EL (cell line): Measurements from ENCODE around the gene USH1C.

Experiments
- DNase-seq: peaks from one replicate; pipeline ENCODE4 v3.0.0-alpha.2; 2016

USH1C gene

DNA sequence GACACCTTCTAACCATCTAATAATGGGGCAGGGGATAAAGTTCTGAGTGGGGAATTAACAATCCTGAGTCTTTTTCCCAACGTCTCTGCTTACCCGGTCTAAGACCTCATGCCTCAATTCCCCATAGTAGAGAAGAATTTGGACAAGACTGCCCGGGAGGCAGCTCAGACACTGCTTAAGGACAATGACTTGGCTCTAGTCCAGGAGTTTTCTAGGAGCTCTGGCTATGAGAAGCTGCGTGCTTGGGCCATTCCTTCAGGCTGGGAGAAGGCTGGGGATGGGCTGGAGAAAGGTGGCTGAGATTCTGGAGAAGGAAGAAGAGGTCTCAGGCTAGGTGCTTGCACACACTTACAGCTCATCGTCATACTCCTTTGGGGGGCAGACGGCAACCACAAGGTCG is 47.8 kb downstream of the USH1C start:
- no peak for DNase-seq

DNA sequence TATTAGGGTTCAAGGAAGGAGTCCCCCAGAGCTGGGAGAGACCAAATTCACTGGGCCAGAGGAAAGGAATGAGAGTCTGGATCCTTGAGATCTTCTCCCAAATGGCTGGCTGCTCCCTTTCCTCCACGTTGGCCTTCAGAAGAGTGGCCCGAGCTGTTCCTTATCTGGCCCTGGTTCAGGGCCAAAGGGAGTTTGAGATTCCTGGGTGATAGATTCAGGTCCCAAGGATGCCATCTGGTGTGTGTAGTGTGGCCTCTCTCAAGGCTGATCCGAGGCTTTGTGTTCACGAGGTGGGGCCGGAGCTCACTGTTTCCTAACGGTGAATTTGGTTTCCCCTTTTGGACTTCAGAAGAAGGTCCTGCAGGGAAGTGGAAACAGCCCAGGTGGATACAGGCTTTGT is 50.2 kb downstream of the USH1C start:
- no peak for DNase-seq

DNA sequence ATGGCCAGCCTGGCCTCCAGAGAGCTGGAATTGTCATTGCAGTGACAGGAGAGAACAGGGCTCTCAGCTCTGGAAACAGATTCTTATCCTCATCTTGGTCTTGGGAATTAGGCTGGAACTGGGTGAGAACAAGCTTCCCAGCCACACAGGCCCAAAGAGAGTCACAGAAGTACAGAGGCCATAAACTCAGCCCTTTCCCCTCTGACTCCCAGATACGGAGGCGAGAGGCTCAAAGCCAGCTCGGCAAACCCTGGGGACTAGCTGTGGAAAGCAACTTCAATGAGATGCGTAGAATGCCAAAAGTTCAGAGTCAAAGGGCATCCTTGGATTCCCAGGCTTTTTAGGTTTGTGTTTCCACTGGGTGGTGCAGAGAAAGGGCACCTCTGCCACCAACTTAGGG is 53.3 kb downstream of the USH1C start:
- DNase-seq = no peak

DNA sequence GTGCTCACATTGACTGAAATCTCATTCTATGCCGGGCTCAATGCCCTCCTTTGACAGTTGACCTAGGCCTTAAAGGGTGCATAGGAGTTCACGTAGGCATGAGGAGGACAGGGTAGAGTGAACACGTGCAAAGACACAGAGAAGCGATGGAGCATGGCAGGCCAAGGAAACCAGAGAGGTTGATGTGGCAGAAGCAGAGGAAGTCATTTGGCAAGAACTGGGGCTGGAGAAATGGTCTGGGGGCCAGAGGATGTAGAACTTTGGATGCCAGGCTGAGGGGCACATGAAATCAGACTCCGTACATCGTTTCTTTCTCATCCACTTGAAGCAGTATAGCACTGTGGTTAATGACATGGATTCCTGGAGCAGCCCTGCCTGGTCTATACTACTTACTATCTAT is 54.0 kb downstream of the USH1C start:
- no peak for DNase-seq

DNA sequence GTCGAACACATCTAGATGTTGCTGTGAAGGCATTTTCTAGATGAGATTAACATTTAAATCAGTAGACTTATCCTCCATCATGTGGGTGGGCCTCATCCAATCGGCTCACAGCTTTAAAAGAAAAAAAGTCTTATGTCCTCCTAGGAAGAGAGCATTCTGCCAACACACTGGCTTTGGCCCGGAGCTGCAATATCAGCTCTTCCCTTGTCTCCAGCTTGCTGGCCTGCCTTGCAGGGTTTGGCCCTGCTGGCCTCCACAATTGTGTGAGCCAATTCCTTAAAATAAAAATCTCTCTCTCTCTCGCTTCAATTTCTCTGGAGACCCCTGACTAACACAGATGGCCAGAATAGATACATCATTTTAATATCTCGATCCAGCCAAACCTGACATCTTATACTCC is 54.5 kb downstream of the USH1C start:
- no peak for DNase-seq

DNA sequence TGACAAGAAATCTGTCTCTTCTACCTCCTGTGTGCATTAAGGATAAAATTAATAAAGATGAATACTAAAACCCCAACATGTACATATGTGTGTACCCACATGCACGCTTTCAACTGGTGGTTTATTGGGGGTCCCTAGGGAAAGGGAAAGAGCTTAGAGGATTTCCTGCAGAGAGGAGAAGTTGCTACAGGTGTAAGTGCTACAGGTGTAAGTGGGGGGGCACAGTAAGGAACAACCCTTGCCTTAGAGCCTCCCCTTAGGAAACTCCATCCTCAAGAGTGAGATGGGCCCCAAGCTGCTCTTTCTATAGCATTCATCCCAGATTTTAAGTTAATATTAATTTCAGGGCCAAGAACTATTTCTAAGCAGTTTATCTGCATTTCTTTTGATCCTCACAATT is 55.7 kb downstream of the USH1C start:
- DNase-seq = no peak

DNA sequence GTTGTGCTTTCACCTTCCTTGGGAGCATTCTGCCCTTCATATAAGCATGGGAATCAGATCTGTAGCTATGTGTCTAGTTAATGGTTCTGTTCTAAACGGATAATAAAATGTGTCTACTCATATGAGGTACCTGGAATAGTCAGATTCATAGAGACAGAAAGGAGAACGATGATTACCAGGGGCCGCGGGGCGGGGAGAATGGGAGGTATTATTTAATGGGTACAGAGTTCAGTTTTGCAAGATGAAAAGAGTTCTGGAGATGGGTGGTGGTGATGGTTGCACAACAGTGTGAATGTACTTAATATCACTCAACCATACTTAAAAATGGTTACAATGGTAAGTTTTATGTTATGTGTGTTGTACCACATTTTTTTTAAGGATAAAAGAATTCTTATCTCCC is 57.6 kb downstream of the USH1C start:
- no peak for DNase-seq

DNA sequence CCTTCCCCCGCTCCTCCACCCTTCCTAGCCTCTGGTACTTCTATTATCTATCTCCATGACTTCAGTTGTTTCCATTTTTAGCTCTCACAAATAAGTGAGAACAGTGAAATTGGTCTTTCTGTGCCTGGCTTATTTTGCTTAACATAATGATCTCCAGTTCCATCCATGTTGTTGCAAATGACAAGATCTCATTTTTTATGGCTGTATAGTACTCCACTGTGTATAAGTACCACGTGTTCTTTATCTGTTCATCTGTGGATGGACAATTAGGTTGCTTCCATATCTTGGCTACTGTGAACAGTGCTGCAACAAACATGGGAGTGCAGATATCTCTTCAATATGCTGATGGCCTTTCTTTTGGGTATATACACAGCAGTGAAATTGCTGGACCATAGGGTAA is 60.7 kb downstream of the USH1C start:
- no peak for DNase-seq

DNA sequence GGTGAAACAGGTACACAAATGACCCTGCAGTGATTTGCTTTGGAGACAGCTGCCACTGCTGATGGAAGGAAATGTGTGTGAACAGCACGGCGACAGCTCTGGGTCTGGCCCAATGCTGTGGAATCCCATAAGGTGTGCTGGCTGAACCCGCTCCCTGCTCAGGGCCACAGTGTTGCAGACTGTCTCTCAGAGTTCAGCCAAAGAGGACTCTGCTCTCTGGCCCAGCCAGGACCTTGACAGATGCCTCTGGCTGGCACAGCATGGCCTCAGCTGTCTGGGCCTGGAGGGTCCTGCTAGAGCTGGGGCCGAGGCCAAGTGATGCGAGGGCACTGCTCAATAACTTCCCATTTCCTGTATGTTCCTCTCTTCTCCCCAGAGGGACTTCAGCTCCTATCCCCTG is 62.3 kb downstream of the USH1C start:
- DNase-seq = no peak

DNA sequence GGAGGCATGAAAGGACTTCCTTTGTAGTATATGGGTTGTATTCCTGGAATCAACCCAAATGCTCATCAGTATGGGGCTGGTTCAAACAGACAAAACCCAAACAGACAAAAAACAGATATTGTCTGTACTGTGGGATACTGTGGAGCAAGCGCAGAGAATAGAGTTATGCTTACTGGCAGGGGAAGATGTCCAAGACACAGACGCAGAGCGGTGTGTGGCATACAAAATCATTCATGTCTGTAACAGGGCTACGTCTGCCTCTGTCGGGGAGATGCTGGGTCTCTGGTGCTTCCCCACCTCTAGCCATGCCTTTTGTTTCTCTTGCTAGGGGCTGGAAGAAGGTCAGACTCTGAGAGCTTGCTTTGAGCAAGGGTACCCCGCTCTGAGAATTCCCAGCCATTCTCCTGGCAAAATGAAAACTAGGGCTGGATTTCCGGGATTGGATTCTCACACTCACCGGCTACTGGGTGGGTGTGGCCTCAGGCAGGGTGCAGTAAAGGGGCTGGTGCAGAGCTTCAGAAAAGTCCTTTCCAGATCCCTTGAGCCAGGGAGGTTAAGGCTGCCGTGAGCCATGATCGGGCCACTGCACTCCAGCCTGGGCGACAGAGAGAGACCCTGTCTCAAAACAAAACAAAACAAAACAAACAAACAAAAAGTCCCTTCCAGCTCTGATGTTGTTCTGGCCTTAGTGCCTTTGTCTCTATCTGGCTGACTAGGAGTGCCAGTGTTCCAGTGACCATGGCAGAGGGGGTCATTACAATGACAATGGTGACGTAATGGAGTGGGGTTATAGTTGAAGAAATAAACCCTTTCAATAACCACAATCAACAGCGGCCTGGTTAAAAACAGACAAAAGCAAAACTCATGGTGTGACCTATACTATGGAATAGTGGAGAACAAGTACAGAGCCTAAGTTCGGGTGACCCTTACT is 64.7 kb downstream of the USH1C start:
- DNase-seq = peak; percentile 31

DNA sequence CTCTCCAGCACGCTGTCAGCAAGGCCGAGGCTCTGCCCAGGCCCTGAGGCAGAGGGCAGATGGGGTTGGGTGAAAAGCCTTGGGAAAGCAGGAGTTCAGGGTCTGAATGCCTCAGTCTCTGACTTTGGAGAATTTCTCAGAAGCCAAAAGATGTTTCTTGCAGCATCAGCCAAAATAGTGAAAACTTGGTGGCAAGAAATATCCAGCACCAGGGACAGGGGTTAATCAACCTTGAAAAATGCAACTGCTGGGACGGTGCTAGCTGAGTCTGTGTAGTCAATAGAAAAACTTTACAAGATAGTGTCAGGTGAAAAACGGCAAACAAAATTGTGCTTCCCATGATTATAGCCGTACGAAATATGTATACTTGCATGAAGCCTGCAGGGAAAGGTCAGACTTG is 66.1 kb downstream of the USH1C start:
- DNase-seq = no peak

DNA sequence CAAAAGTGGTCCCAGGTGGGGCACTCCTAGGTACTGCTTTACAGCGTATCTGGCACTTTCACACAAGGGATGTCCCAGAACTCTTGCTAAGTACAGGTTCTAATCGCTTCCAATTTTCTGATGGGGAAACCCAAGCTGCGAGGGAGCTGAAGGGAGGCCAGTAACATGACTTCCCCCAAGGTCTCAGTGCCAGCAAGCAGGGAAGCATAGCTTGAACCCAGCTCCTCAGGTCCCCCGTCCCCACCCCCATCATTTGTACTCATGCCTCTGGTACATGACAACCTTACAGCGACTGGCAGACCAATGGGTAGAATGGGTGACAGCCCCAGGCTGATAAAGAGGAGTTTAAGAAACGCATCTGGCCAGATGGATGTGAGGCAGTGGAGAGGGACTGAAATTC is 66.9 kb downstream of the USH1C start:
- DNase-seq = no peak

DNA sequence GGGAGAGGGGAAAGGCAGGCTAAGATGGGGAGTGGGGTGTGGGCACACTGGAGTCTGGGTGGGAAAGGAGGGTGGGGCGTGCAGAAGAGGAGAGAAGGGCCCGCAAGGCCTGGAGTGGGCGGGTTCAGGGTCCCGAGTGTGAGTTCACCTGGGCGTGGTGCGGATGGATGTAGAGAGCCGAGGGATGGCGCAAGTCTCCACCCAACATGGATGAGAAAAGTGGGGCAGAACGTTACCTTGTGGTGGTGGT is 67.2 kb downstream of the USH1C start:
- DNase-seq = no peak

DNA sequence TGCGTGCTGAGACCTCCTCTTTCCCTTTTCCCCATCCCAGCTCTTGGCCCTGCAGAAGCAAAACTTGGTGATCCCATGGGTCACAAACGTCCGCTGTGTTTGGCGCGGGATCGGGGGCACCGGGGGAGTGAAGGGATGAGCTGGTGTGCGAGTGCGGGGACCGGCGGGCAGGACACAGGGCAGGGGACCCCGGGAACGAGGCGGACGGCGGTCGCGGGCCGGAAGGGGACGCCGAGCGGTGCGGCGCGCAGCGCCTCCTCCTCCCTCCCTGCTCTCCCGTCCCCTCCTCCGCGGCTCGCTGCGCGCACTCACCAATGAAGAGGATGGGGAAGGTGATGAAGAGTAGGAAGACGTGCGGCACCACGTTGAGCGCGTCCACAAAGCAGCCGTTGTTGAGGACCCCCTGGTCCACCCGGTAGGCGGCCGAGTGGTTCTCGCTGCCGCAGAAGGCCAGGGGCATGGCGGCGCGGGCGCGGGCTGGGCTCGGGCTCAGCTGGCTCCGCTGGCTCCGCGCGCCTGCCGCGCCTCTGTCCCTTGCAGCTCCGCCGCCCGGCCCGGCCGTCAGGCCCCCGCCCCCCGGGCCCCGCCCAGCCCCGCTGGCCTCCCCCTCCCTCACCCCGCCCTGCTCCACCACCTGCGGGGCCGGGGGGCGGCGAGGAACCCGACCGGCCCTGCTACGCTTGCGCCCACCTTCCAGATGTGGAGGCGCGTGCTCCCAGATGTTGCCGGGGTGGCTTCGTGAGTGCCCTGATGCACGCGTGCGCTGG is 67.7 kb downstream of the USH1C start, which contains the start of gene ABCC8:
Gene ABCC8, minus strand, starts transcription at position 529 of the 767 bp plus-strand sequence. Its CDS starts 69 bp downstream, at position 460.
- DNase-seq = no peak

DNA sequence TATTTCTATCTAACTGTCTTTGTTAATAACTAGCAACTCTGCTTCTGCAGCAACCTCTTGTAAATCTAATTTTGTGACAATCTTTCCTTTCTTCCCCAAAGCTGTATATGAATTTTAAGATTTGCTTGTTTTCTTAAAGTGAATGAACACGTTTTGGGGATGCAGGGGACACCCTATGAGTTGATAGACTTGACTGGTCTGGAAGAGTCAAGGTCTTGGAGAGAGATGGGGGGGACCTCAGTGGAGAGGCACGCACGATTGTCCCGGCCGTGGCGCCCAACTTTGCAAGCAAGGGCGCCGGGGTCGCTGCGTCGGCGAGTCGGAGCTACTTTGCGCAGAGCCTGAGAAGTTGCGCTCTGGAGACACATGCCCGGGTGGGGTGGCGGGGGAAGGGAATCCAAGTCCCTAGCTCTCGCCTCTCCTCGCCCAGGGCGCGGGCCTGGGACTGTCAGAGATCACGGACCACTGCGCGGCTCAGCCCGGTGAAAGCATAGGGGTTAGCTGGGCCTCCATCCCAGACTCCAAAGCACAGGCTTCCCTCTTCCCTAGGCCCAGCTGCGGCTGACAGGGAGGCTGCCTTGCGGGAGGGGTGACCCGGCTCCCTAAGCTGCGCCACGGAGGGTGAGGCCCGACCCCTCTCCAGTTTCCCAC is 68.4 kb downstream of the USH1C start:
- DNase-seq = no peak

DNA sequence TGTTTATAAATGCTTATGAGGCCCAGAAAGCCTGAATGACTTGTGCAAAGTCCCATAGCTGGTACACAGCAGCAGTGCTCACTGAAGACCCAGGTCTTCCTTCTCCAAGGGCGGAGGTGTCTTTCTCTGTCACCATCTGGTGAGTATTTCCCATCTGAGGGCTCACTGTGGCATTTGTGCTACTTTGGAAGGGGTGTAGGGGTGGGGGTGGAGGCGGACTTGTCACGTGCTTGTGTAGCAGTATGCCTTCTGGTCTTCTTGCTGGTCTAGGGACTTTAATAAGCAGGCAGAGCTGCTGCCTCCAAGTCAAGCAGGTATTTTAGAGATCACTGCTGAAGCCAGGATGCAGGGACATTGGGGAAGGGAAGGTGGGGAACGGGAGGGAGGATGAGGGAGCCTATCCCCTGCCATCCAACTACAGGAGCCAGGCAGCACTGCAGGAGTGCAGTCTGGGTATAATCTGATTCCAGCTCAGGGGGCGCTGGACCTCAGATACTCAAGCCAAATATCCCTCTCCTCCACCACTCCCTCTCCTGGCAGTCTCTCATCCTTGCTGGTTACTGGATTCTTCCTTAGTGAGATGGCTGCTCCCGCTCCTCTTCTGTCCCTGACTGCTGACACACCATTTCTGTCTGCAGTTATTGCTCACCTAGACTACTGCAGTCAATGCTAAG is 71.0 kb downstream of the USH1C start:
- peak; percentile 51 for DNase-seq

DNA sequence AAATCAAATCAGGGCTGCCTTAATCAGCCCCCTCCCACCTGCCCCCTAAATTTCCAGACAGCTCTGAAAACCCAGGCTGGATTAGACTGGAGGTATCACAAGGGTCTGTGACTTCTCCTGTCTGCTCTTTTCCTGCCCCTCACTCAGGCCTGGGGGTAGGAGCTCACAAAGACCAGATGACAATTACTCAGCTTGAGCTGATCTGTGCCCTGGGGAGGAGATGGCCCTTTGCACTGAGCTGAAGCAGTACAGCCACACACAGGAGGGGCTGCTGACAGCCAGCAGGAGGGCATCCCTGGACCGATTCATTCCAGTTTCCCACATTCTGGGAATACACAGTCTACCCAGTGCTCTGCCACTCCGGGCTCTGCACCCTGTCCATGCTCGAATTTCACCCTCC is 71.7 kb downstream of the USH1C start:
- no peak for DNase-seq

DNA sequence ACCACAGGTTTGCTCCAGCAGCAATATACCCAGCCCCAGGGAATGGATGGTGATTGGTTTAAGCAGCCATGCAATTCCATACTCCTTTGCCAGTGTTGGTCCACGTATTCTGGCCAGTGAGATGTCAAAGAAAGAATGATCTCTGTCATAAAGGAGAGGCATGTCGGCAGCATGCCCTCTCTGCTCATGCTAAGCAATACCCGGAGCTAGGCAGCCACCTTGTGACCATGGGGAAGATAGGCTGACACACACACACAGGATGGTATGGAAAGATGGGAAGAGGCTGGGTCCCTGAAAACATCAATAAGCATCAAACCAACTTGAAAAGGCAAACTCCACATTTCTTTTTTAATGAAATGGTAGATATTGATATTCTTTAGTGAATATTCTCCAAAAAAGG is 72.7 kb downstream of the USH1C start:
- no peak for DNase-seq

DNA sequence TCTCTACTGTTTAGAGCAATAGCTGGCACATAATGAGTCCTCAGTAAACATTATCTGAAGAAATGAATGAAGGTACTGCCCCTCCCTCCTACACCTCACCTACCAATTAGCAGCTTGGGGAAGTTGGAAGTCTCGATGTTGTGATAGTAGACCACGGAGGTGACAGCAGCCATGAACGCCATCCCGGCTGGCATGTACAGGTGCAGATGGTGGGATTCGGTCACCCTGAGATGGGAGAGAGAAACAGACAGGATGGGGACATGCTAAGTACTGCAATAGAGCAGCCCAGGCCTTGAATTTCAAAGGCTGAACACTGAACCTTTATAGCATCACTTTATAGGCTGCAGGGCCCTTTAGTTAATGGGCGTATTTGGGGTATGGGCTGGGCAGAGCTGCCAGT is 74.2 kb downstream of the USH1C start:
- no peak for DNase-seq

DNA sequence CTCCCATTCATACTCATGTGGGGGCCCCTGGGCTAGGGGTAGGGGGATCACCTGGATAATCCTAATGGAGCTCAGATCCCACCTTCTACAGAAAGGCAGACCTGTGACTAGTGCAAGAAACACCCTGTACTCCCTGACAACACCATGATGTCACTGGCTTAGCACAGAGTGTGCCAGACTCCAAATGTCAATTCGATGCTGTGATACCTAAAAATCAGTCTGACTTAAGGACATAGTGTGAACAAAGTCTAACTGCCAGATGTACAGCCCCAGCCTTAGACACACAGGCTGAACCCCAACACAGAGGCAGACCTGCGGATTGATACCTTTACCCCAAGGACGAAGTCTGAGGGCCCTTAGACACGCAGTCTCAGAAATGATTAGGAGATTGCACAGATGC is 76.1 kb downstream of the USH1C start:
- no peak for DNase-seq

DNA sequence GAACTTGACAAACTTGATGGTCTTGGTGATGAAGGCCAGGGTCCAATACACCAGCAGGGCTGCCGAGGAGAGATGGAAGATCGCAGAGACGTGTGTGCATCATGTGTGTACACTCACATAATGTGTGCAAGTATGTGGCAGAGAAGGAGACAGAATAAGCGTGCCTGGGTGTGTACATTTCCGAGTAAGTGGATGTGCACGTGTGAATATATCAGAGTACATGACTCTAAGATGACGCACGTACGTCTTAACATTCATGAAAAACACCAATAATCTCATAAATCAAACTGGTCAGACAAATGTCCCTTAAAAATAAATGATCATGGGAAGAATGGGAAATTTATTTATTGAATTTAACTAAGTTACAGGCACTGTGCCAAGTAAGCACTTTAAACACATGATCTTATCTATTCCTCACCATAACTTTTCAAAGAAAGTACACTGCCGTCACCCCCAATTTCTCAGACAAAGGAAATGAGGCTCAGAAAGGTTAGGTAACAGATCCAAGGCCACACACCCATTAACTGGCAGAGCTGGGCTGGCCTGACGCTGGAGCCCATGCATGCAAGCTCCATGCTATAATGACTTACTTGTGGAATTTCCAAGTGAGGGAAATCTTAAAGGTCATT is 80.6 kb downstream of the USH1C start:
- DNase-seq = no peak

DNA sequence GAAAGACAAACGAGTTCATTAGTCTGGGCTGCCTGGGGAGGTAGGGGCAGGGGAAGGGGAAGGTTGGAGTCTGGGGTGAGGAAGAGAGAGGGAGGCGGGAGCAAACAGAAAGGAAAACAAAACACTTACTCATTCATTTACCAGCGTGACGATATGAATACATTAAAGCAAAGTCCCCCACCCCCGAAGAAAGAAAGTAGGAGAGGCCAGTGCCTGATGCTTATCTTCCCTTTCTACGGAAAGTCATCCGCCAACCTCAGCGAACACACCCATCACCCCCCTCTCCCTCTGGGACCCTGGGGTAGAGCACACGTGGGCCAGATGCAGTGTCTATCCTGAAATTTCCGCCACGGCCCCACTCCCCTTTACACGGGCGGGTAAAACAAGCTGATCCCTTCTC is 81.3 kb downstream of the USH1C start:
- no peak for DNase-seq

DNA sequence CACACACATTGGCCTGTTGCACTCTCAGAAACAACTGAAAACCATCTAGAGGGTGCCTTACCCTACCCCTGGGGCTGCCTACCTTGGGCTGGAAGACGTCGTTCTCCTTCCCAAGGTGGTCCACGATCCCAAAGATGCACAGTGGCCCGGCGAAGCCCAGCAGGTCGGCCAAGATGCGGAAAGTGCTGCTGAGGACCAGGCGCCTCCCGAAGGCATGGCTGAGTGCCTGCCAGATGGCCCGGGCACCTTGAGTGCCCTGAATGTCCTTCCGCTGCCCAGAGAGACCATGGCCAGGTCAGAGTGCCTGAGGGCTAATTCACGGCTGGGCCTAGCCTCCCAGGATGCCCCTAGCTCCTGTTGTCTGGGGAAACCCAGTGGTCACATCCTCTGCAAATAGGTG is 83.8 kb downstream of the USH1C start:
- DNase-seq = no peak
